HG03175 (cell line): ENCODE data around the gene CYTIP.
"Not testable (repeated sequence)": the region's sequence is repeated elsewhere in the genome, so short reads cannot be mapped to it uniquely, and the experiment has no call there.

ENCODE experiments used
- ATAC-seq: cut with Tn5 transposase; IDR thresholded peaks from one replicate; pipeline ENCODE4 v1.9.1; 2021; ENCODE audit warnings: mild to moderate bottlenecking, moderate library complexity; ENCODE audit not compliant: unreplicated experiment

The CYTIP gene

DNA sequence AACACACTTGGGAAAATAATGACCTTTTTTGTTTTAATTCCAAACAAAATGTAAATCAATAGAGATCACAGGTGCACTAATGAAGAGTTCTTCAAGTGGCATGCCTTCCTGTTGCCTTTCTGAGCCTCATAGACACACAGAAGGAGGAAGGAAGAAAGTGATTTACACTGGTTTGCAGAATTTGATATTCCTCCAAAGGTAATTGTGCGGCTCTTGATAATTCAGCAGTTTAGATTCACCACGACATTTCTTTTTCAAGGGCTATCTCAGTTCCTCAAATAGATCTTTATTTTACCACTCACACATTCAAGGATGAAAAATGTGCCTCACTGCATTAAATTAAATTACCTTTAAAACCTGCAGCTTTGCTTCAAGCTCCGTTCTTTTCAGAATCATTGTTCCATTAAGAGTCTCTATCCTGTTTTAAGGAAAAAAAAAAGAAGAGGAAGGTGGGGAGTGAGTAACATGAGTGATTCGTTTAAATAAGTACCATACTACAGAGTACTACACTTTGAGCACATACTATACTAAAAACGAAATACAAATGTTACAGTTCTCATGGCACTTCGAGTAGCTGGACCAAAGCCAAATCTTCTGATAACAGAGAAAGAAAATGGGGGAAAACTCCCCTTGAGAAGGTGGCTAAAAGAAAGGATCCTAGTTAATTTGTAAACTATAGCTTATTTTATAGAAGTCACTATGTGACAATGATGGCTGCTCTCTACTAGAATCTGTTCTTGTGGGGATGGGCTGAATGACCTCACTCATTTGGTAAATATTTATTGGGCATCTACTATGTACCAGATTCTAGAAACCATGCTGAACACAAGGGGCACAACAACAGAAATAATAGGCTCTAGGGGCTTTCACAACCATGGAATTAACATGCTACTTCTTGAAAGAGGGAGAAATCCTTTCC lies 16.6 kb downstream of the CYTIP start:
- ATAC-seq, result no peak

- no peak for ATAC-seq
Observed at GRCh38 chr2:157426477-157426994, 17.4 kb downstream of the CYTIP start.

- ATAC-seq, result no peak
Observed at GRCh38 chr2:157424374-157424773, 19.5 kb downstream of the CYTIP start.

DNA sequence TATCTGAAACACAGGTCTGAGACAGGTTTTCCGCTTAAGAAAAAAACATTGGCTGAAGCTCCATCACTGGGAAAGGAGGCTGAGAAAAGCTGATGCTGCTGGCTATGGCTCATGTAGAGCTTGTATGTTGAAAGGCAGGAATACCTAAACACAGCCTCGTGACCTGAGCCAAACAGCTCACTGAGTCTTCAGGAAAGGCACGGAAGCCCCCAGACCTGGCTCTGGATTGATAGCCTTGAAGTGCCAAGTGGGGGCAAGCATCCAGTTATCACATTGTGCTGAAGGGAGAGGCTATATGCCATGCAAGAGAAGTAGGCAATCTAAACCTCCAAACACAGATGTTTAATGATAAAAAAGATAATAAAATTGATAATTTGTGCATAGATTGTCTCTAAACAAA lies 21.9 kb downstream of the CYTIP start:
- no peak for ATAC-seq

DNA sequence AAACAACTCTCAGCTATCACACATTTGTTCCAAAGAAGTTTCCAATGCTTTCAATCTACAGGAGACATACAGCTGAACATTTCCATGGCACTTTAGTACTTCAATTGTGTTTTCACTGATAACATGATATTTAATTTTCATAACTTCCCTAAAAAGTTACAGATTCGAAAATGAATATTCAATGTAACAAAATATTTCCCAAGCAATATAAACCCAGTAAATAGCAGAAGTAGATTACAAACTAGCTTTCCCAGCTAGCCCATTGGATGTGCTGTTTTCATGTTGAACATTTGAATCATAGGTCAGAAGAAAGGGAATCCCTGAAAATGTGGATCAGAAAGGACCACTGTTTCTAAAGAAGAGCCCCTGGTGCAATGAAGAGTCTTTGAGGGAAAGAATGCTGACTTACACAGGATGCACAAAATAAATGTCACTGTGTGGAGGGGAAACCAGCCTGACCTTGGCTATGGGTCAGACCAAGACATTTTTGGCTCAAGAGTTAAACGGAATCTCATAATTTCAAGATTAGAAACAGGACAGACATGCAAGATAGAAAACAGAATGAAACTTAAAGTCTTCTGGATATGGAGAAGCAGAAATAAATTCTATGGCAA lies 22.5 kb downstream of the CYTIP start:
- ATAC-seq, result no peak

DNA sequence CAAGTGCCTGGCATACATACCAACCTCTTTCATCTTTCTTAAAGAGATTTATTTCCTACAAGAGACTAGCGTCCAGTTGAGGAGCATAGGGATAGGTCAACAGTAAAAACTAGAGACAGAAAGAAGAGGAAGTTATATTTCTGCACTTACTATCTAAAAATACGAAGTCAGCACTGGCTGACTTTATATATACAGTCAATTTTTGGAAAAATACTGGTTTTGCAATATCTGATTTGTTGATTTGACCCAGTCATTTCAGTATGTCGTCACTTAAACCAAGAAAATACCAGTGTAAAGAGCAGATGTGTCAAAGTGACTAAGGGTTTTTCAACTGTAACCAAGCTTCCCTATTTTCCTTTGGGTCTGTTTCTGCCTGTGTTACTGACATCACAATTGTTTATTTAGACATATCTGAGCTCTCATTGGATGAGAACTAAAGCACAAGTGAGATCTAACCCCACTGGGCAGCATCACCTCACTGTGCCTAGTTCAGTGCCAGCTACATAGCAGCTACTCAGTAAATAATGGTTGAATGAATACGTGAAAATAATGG lies 23.0 kb downstream of the CYTIP start:
- ATAC-seq, result peak; percentile 56

GRCh38 chr2:157419031-157419575 lies 24.8 kb downstream of the CYTIP start:
- no peak for ATAC-seq

GRCh38 chr2:157418239-157418641 lies 25.6 kb downstream of the CYTIP start:
- no peak for ATAC-seq

DNA sequence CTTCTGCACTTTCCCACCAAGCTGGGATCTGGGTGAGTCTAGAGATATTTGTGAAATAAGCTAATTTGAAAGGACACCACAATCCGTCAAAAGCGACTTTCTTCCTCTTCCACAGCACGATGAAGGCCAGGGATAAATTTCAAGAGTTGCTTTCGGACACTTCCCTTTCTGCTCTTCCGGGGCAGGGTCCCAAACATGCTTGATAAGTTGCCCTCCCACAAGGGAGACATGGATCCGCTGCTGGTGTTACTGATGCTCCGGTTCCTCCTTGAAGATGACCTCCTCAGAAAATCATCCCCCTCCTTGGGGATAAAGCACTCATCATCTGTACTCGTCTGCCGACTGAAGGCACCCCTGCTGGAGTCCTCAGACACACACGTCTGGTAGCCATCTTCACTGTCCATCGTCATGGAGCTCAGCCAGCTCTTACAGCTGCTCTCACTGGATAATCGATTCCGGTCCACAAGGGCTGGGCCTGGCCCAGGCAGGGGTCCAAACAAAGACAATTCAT lies 28.2 kb downstream of the CYTIP start:
- ATAC-seq, result no peak

DNA sequence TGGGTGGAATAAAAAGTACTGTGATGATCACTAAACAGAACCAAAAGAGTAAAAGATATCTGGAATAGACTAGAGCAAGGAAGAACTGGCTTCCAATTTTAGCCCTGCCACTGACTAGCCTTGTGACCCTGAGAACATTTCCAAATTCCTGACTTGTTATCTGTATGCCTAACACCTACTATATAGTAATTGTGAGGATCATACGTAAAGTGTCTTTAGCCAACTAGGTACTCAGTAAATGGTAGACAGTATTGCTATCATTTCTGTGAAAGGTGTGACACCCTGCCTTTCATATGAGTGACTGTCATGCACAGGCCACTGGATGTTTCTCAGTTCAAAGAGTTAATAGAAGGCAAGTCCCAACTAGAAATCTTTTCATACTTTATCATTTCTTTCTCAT lies 29.8 kb downstream of the CYTIP start:
- ATAC-seq, result peak; percentile 35

GRCh38 chr2:157413326-157414035 lies 30.4 kb downstream of the CYTIP start:
- peak; percentile 90 for ATAC-seq

- no peak for ATAC-seq
Observed at GRCh38 chr2:157411624-157412336, 32.1 kb downstream of the CYTIP start.

- not testable (repeated sequence) for ATAC-seq
Observed at GRCh38 chr2:157405398-157405797, 38.5 kb downstream of the CYTIP start.

DNA sequence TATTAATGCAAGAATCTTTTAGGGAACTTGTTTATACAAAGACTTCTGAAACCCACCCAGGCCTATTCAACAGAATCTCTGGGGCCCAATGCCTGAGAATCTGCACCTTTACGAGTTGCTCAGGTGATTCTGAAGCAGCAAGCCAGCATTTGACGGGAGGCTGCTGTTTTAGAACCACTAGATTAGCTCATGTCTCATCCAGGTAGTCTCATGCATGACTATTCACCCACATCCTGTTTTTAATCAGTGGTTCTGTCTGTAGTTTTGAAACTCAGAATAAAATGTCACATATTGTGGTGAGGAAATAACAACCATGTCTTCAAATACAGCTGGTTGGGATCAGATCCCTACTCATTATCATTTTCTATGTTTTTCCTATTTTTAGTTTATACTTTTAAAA lies 39.5 kb downstream of the CYTIP start:
- ATAC-seq, result peak; percentile 99

- not testable (repeated sequence) for ATAC-seq
Observed at GRCh38 chr2:157402801-157403485, 40.9 kb downstream of the CYTIP start.

DNA sequence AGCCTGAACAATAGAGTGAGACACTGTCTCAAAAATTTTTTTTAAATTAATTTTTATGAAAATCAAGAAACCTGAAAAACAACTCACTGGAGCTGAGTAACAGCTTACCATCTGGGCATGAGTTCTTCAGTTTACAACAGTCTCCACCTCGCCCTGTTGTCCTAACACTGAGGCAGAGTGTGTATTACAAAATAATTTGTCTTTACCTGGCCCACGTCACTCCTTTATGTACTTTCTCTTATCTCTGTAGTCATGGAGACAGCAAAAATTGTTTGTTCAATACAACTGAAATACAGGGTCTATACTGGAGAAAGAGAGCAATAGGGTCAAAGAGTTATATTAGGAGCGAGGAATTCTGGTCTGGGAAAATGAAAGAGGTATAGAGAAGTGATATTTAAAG lies 48.1 kb downstream of the CYTIP start:
- ATAC-seq, result no peak

DNA sequence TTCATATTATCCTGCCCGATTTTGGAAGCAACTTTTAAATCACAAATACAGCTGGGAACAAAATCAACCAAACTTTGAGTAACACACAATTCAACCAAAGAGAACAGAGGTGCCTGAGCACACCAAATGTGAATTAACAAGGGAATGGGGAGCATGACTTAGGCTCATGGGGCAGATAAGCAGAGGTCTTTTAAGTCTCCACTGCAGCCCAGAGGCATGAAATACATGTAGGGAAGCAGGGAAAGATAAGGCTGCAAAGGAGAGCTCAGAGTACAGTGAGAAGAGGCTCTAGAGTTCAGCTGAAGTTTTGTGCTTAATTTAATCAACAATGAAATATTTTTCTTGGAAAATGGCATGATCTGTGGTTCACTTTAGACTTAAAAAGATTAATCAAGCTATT lies 49.0 kb downstream of the CYTIP start:
- ATAC-seq, result no peak

DNA sequence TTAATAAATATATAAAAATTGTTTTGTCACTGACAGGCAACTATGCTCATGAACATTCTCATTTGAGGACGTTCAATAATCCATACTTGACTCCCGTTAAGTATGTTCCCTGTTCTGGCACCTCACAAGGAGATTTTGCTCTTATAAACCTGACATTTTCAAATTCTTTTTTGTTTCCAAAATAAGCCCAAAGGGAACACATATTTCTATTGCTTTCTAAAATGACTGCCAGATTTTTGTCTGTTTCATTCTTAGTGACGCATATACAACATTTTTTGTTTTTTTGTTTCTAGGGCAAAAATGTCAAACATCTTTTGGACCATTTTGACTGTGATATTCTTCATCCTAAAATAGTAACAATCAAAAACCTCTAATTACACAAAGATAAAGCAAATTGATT lies 50.5 kb downstream of the CYTIP start:
- no peak for ATAC-seq

DNA sequence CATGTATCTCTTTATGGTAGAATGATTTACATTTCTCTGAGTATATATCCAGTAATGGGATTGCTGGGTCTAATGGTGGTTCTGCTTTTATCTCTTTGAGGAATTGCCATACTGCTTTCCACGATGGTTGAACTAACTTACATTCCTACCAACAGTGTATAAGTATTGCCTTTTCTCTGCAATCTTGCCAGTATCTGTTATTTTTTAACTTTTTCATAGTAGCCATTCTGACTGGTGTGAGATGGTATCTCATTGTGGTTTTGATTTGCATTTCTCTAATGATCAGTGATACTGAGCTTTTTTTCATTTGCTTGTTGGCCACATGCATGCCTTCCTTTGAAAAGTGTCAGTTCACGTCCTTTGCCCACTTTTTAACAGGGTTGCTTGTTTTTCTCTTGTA lies 55.1 kb downstream of the CYTIP start:
- ATAC-seq, result no peak
